Osteocyte (in vitro differentiated cells): Measurements from ENCODE around the gene NECAB3. TPM values are rescaled to one million over a fixed set of nuclear protein-coding genes. Genes with fewer than 3 reads are reported as not detected.

ENCODE experiments used
- DNase-seq: peaks from one replicate; pipeline ENCODE4 v3.0.0; 2021; ENCODE audit warnings: mixed read lengths; ENCODE audit not compliant: unreplicated experiment; ENCODE audit errors: extremely low spot score
- H3K27ac Mint-ChIP-seq: one replicate; pipeline ENCODE4 v1.8.0; 2021; ENCODE audit warnings: mild to moderate bottlenecking, mixed read lengths; ENCODE audit not compliant: unreplicated experiment
- H3K27me3 Mint-ChIP-seq: one replicate; pipeline ENCODE4 v1.8.0; 2021; ENCODE audit warnings: mixed read lengths; ENCODE audit not compliant: unreplicated experiment
- H3K36me3 Mint-ChIP-seq: one replicate; pipeline ENCODE4 v1.8.0; 2021; ENCODE audit warnings: mixed read lengths; ENCODE audit not compliant: unreplicated experiment
- H3K4me1 Mint-ChIP-seq: one replicate; pipeline ENCODE4 v1.8.0; 2021; ENCODE audit warnings: mixed read lengths; ENCODE audit not compliant: unreplicated experiment
- H3K4me3 Mint-ChIP-seq: one replicate; pipeline ENCODE4 v1.8.0; 2021; ENCODE audit warnings: mild to moderate bottlenecking, moderate library complexity, mixed read lengths; ENCODE audit not compliant: unreplicated experiment
- H3K9me3 Mint-ChIP-seq: one replicate; pipeline ENCODE4 v1.8.0; 2021; ENCODE audit warnings: mixed read lengths; ENCODE audit not compliant: unreplicated experiment
- CTCF ChIP-seq: fragments of 200-600 bp; sonication (generic); IDR thresholded peaks from 2 replicates; pipeline ENCODE4 v1.5.0; 2021; ENCODE audit warnings: antibody characterized with exemption, mild to moderate bottlenecking, moderate library complexity
- total RNA-seq: library from RNA; stranded (reverse); gene quantifications from 2 replicates; pipeline ENCODE4 v1.2.1, GENCODE V29; 2021

The NECAB3 gene
- total RNA-seq, 1 donor from 2014 or later, result 29.1 TPM

DNA sequence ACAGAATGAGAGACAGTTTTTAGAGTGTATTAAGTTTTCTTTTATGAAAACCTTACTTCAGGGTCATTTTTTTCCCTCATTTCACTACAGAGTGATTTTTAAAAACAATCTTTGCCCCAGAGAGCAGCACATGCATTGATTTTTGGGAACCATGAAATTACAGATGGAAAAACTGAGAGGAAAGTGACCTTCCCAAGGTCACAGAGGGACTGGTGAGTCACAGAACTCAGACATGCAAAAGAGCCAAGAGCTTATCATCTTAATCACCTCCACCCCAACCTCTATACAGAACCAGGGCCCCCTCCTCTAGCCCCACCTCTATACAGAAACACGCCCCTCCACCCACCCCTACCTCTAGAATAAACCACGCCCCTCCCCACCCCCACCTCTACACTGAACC lies 35.2 kb upstream of the NECAB3 start:
- H3K27me3 Mint-ChIP-seq, result no peaks in the 10 kb centered on the region
- H3K4me3 Mint-ChIP-seq, result no peak overlapping the region
- no peak for DNase-seq
- H3K36me3 Mint-ChIP-seq, result no peaks in the 10 kb centered on the region
- TF ChIP-seq CTCF, result no peak
- H3K4me1 Mint-ChIP-seq, result no peaks in the 10 kb centered on the region
- H3K9me3 Mint-ChIP-seq, result no peaks in the 10 kb centered on the region
- H3K27ac Mint-ChIP-seq, result no peak overlapping the region

DNA sequence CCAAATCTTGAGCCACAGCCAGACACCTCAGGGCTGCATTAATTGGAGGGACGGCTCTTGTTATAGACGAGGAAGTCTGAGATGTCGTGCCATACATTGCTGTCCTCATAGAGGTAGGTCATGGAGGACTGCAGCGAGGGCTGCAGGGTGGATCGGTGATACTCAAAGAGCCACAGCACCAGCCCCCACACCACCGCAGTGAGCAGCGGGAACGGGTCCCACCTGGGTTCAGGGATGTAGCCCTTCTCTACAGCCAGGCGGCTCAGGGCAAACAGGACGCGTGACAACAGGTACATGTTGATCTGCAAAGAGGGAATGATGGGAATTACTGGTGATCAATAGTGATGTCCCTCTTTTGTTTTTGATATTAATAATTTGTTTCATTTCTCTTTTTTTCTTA lies 33.4 kb upstream of the NECAB3 start:
- TF ChIP-seq CTCF, result no peak
- Mint-ChIP-seq H3K36me3 (no peaks in the 10 kb centered on the region), H3K27ac (no peak overlapping the region), H3K27me3 (no peaks in the 10 kb centered on the region), H3K4me3 (no peak overlapping the region), H3K4me1 (no peaks in the 10 kb centered on the region), H3K9me3 (no peaks in the 10 kb centered on the region)
- DNase-seq, result no peak

DNA sequence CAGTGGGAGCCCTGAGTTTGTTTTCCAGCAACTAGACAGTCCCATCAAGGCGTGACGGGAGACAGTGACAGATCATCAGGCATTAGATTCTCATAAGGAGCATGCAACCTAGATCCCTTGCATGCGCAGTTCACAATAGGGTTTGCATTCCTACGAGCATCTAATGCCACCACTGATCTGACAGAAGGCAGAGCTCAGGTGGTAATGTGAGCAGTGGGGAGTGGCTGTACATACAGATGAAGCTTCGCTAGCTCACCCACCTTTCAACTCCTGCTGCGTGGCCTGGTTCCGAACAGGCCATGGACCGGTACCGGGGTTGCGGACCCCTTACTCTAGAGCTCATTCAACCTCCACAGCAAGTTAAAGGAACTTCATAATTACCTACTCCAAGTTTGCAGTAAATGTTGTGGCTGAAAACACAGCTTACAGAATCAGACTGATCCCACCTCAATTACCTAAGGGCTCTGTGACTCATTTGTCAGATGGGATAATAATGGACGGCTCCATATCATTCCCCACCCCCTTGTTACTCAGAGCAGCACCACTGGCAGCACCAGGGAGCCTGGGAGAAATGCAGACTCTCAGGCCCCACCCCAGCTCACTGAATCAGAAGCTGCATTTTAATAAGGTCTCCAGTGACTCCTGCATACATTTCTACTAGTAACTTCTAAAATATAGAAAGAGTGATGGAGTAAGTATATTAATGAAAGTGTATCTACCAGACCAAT lies 30.1 kb upstream of the NECAB3 start:
- H3K36me3 Mint-ChIP-seq, result no peaks in the 10 kb centered on the region
- no peaks in the 10 kb centered on the region for H3K27me3 Mint-ChIP-seq
- no peak overlapping the region for H3K4me3 Mint-ChIP-seq
- H3K27ac Mint-ChIP-seq, result no peak overlapping the region
- no peak for DNase-seq
- no peaks in the 10 kb centered on the region for H3K4me1 Mint-ChIP-seq
- no peak for TF ChIP-seq CTCF
- H3K9me3 Mint-ChIP-seq, result no peaks in the 10 kb centered on the region

- Mint-ChIP-seq H3K4me3 (no peak overlapping the region), H3K9me3 (no peaks in the 10 kb centered on the region), H3K27me3 (no peaks in the 10 kb centered on the region), H3K36me3 (no peaks in the 10 kb centered on the region), H3K27ac (no peak overlapping the region), H3K4me1 (no peaks in the 10 kb centered on the region)
- no peak for TF ChIP-seq CTCF
- DNase-seq, result no peak
Observed at GRCh38 chr20:33703498-33704137, 29.4 kb upstream of the NECAB3 start.

DNA sequence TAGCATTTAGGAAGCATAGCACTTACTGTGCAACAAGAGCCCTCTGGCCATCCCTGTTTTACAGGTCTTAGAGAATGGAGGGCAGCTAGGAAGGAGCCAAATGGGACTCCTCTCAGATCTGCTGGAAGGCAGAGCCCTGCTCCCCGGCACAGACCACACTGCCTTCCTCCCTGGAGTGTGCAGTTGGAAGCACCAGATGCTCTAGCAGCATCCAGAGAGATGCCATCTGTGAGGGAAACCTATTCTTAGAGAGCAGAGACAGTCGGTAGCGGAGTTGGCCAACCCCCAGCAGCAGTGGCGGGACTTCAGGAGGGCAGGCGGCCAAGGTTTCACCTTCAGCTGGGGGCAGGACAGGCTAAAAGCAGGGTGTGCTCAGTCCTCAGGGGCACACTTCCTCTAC lies 28.6 kb upstream of the NECAB3 start:
- Mint-ChIP-seq H3K4me3 (no peak overlapping the region), H3K36me3 (no peaks in the 10 kb centered on the region), H3K27ac (no peak overlapping the region), H3K27me3 (no peaks in the 10 kb centered on the region), H3K4me1 (no peaks in the 10 kb centered on the region), H3K9me3 (no peaks in the 10 kb centered on the region)
- TF ChIP-seq CTCF, result no peak
- DNase-seq, result no peak
